Body of pancreas (tissue), 4 donors: ENCODE results near the gene HNRNPL.
"Not testable (repeated sequence)": the region's sequence is repeated elsewhere in the genome, so short reads cannot be mapped to it uniquely, and the experiment has no call there.

Source experiments
- POLR2A ChIP-seq, 3 donors: fragments of 450-650 bp; IDR thresholded peaks; one replicate each; pipeline ENCODE4 v1.6.1; 2016; ENCODE audit warnings: antibody characterized with exemption in 3 of 3, mild to moderate bottlenecking in 2 of 3
- TF ChIP-seq, protein P1 (sequence below), 7 experiments: fragments of 450-650 bp in 4 of 7; fragments of 200-600 bp in 3 of 7; sonication (generic) in 3 of 7; IDR thresholded peaks; one replicate each; pipeline ENCODE4 v1.5.1; 2016 to 2019; ENCODE audit warnings: antibody characterized with exemption in 7 of 7

GRCh38 chr19:38873400-38873799 is 23.6 kb upstream of the HNRNPL start:
- TF ChIP-seq, protein P1, sequence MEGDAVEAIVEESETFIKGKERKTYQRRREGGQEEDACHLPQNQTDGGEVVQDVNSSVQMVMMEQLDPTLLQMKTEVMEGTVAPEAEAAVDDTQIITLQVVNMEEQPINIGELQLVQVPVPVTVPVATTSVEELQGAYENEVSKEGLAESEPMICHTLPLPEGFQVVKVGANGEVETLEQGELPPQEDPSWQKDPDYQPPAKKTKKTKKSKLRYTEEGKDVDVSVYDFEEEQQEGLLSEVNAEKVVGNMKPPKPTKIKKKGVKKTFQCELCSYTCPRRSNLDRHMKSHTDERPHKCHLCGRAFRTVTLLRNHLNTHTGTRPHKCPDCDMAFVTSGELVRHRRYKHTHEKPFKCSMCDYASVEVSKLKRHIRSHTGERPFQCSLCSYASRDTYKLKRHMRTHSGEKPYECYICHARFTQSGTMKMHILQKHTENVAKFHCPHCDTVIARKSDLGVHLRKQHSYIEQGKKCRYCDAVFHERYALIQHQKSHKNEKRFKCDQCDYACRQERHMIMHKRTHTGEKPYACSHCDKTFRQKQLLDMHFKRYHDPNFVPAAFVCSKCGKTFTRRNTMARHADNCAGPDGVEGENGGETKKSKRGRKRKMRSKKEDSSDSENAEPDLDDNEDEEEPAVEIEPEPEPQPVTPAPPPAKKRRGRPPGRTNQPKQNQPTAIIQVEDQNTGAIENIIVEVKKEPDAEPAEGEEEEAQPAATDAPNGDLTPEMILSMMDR (IDR thresholded peaks at IDR 0.05) = not testable (repeated sequence)
- not testable (repeated sequence) for TF ChIP-seq POLR2A (IDR thresholded peaks at IDR 0.05)
